ENCODE data around the gene HUS1B. TPM values are rescaled to one million over a fixed set of nuclear protein-coding genes. Genes with fewer than 3 reads are reported as not detected.
"Not testable (repeated sequence)": the region's sequence is repeated elsewhere in the genome, so short reads cannot be mapped to it uniquely, and the experiment has no call there.

Gene HUS1B
- polyA plus RNA-seq, 2 donors = 0.22 to 0.26 TPM

GRCh38 chr6:694431-695126 lies 37.7 kb upstream of the HUS1B start:
- not testable (repeated sequence) for H3K4me1 ChIP-seq (ENCODE audit: control insufficient read depth in 2 of 2, insufficient read depth in 2 of 2, low read length in 1 of 2); H3K36me3 ChIP-seq (ENCODE audit: control insufficient read depth in 2 of 2, insufficient read depth in 2 of 2, low read length in 1 of 2); H3K27ac ChIP-seq (ENCODE audit: low read depth in 2 of 2, low read length in 1 of 2); H3K9me3 ChIP-seq (ENCODE audit: control insufficient read depth in 2 of 2, insufficient read depth in 1 of 2, low read depth in 1 of 2, low read length in 1 of 2); H3K27me3 ChIP-seq (ENCODE audit: control insufficient read depth in 1 of 2, insufficient read depth in 2 of 2, low read length in 2 of 2); H3K4me3 ChIP-seq (ENCODE audit: low read depth in 1 of 2, low read length in 2 of 2)
- WGBS, 2 donors = 97% methylated on average over 39 to 40 of the region's 40 CpGs

GRCh38 chr6:693723-694009 lies 36.8 kb upstream of the HUS1B start:
- Histone ChIP-seq H3K9me3 (ENCODE audit: control insufficient read depth in 2 of 2, insufficient read depth in 1 of 2, low read depth in 1 of 2, low read length in 1 of 2) (no peaks in the 10 kb centered on the region), H3K4me3 (ENCODE audit: low read depth in 1 of 2, low read length in 2 of 2) (peak overlapping the region in 1 of 2 donors; percentile 88), H3K27me3 (ENCODE audit: control insufficient read depth in 1 of 2, insufficient read depth in 2 of 2, low read length in 2 of 2) (no peaks in the 10 kb centered on the region), H3K27ac (ENCODE audit: low read depth in 2 of 2, low read length in 1 of 2) (no peak overlapping the region), H3K4me1 (ENCODE audit: control insufficient read depth in 2 of 2, insufficient read depth in 2 of 2, low read length in 1 of 2) (peaks cover 3 to 5% of the 10 kb centered on the region in 2 donors), H3K36me3 (ENCODE audit: control insufficient read depth in 2 of 2, insufficient read depth in 2 of 2, low read length in 1 of 2) (no peaks in the 10 kb centered on the region)
- 83 to 87% methylated on average over 11 to 12 of the region's 12 CpGs for WGBS, 2 donors

- H3K27me3 ChIP-seq (ENCODE audit: control insufficient read depth in 1 of 2, insufficient read depth in 2 of 2, low read length in 2 of 2) = no peaks in the 10 kb centered on the region
- H3K36me3 ChIP-seq (ENCODE audit: control insufficient read depth in 2 of 2, insufficient read depth in 2 of 2, low read length in 1 of 2) = peaks cover 0 to 4% of the 10 kb centered on the region in 2 donors
- WGBS, 2 donors = 1 to 2% methylated on average over 48 to 63 of the region's 63 CpGs
- peak within 1 kb of the TSS; percentile 88 to 89 for H3K4me3 ChIP-seq (ENCODE audit: low read depth in 1 of 2, low read length in 2 of 2)
- peak within 1 kb of the TSS; percentile 87 to 98 for H3K27ac ChIP-seq (ENCODE audit: low read depth in 2 of 2, low read length in 1 of 2)
- no peaks in the 10 kb centered on the region for H3K9me3 ChIP-seq (ENCODE audit: control insufficient read depth in 2 of 2, insufficient read depth in 1 of 2, low read depth in 1 of 2, low read length in 1 of 2)
- H3K4me1 ChIP-seq (ENCODE audit: control insufficient read depth in 2 of 2, insufficient read depth in 2 of 2, low read length in 1 of 2) = peaks cover 5% of the 10 kb centered on the region in 2 donors
Measured at GRCh38 chr6:692858-693722, 36.2 kb upstream of the HUS1B start, which contains the start of gene EXOC2. Gene EXOC2 (minus strand): TSS chr6:693139. CDS start chr6:637818, 55,321 bp downstream.

GRCh38 chr6:692356-692851 lies 35.5 kb upstream of the HUS1B start:
- Histone ChIP-seq H3K27me3 (ENCODE audit: control insufficient read depth in 1 of 2, insufficient read depth in 2 of 2, low read length in 2 of 2) (no peaks in the 10 kb centered on the region), H3K4me3 (ENCODE audit: low read depth in 1 of 2, low read length in 2 of 2) (peak overlapping the region; percentile 88 to 89), H3K4me1 (ENCODE audit: control insufficient read depth in 2 of 2, insufficient read depth in 2 of 2, low read length in 1 of 2) (peaks cover 5% of the 10 kb centered on the region in 2 donors), H3K9me3 (ENCODE audit: control insufficient read depth in 2 of 2, insufficient read depth in 1 of 2, low read depth in 1 of 2, low read length in 1 of 2) (no peaks in the 10 kb centered on the region), H3K27ac (ENCODE audit: low read depth in 2 of 2, low read length in 1 of 2) (peak overlapping the region; percentile 87 to 98), H3K36me3 (ENCODE audit: control insufficient read depth in 2 of 2, insufficient read depth in 2 of 2, low read length in 1 of 2) (peaks cover 0 to 4% of the 10 kb centered on the region in 2 donors)
- 1% methylated on average over 38 to 45 of the region's 45 CpGs for WGBS, 2 donors

GRCh38 chr6:689223-689622 lies 32.3 kb upstream of the HUS1B start:
- WGBS, 2 donors = 36 to 52% methylated on average over 2 of the region's 2 CpGs
- Histone ChIP-seq H3K27me3 (ENCODE audit: control insufficient read depth in 1 of 2, insufficient read depth in 2 of 2, low read length in 2 of 2) (no peaks in the 10 kb centered on the region), H3K27ac (ENCODE audit: low read depth in 2 of 2, low read length in 1 of 2) (no peak overlapping the region), H3K36me3 (ENCODE audit: control insufficient read depth in 2 of 2, insufficient read depth in 2 of 2, low read length in 1 of 2) (peaks cover 0 to 4% of the 10 kb centered on the region in 2 donors), H3K9me3 (ENCODE audit: control insufficient read depth in 2 of 2, insufficient read depth in 1 of 2, low read depth in 1 of 2, low read length in 1 of 2) (no peaks in the 10 kb centered on the region), H3K4me3 (ENCODE audit: low read depth in 1 of 2, low read length in 2 of 2) (no peak overlapping the region), H3K4me1 (ENCODE audit: control insufficient read depth in 2 of 2, insufficient read depth in 2 of 2, low read length in 1 of 2) (peaks cover 5% of the 10 kb centered on the region in 2 donors)

GRCh38 chr6:686497-686896 lies 29.6 kb upstream of the HUS1B start:
- Histone ChIP-seq H3K9me3 (ENCODE audit: control insufficient read depth in 2 of 2, insufficient read depth in 1 of 2, low read depth in 1 of 2, low read length in 1 of 2) (no peaks in the 10 kb centered on the region), H3K4me1 (ENCODE audit: control insufficient read depth in 2 of 2, insufficient read depth in 2 of 2, low read length in 1 of 2) (peaks cover 0 to 2% of the 10 kb centered on the region in 2 donors), H3K36me3 (ENCODE audit: control insufficient read depth in 2 of 2, insufficient read depth in 2 of 2, low read length in 1 of 2) (peaks cover 0 to 4% of the 10 kb centered on the region in 2 donors), H3K27ac (ENCODE audit: low read depth in 2 of 2, low read length in 1 of 2) (no peak overlapping the region), H3K4me3 (ENCODE audit: low read depth in 1 of 2, low read length in 2 of 2) (no peak overlapping the region), H3K27me3 (ENCODE audit: control insufficient read depth in 1 of 2, insufficient read depth in 2 of 2, low read length in 2 of 2) (no peaks in the 10 kb centered on the region)
- 88 to 92% methylated on average over 3 of the region's 3 CpGs for WGBS, 2 donors

GRCh38 chr6:684831-685636 lies 28.1 kb upstream of the HUS1B start:
- Histone ChIP-seq H3K9me3 (ENCODE audit: control insufficient read depth in 2 of 2, insufficient read depth in 1 of 2, low read depth in 1 of 2, low read length in 1 of 2) (no peaks in the 10 kb centered on the region), H3K27me3 (ENCODE audit: control insufficient read depth in 1 of 2, insufficient read depth in 2 of 2, low read length in 2 of 2) (no peaks in the 10 kb centered on the region), H3K27ac (ENCODE audit: low read depth in 2 of 2, low read length in 1 of 2) (peak overlapping the region in 1 of 2 donors; percentile 16), H3K4me1 (ENCODE audit: control insufficient read depth in 2 of 2, insufficient read depth in 2 of 2, low read length in 1 of 2) (peaks cover 2 to 5% of the 10 kb centered on the region in 2 donors), H3K4me3 (ENCODE audit: low read depth in 1 of 2, low read length in 2 of 2) (no peak overlapping the region), H3K36me3 (ENCODE audit: control insufficient read depth in 2 of 2, insufficient read depth in 2 of 2, low read length in 1 of 2) (peaks cover 0 to 4% of the 10 kb centered on the region in 2 donors)
- 80 to 85% methylated on average over 6 of the region's 6 CpGs for WGBS, 2 donors

- Histone ChIP-seq H3K9me3 (ENCODE audit: control insufficient read depth in 2 of 2, insufficient read depth in 1 of 2, low read depth in 1 of 2, low read length in 1 of 2) (no peaks in the 10 kb centered on the region), H3K4me1 (ENCODE audit: control insufficient read depth in 2 of 2, insufficient read depth in 2 of 2, low read length in 1 of 2) (peaks cover 2 to 5% of the 10 kb centered on the region in 2 donors), H3K36me3 (ENCODE audit: control insufficient read depth in 2 of 2, insufficient read depth in 2 of 2, low read length in 1 of 2) (peaks cover 0 to 4% of the 10 kb centered on the region in 2 donors), H3K4me3 (ENCODE audit: low read depth in 1 of 2, low read length in 2 of 2) (peak overlapping the region in 1 of 2 donors; percentile 1), H3K27ac (ENCODE audit: low read depth in 2 of 2, low read length in 1 of 2) (peak overlapping the region in 1 of 2 donors; percentile 60), H3K27me3 (ENCODE audit: control insufficient read depth in 1 of 2, insufficient read depth in 2 of 2, low read length in 2 of 2) (no peaks in the 10 kb centered on the region)
- 50 to 62% methylated on average over 15 of the region's 15 CpGs for WGBS, 2 donors
Measured at GRCh38 chr6:683742-684440, 27.0 kb upstream of the HUS1B start.

Data from esophagus (tissue), 2 donors.